Epithelial cell of esophagus (primary cell): ENCODE results near the gene ARHGAP1.

ENCODE experiments used
- DNase-seq: peaks from one replicate; pipeline ENCODE4 v3.0.0; 2010; ENCODE audit warnings: low read depth
- H3K4me3 ChIP-seq: 2 replicates; pipeline ENCODE4 v1.5.1; 2011; ENCODE audit warnings: mild to moderate bottlenecking, low read length, control low read depth
- TF ChIP-seq, protein P1 (sequence below): IDR thresholded peaks from 2 replicates; pipeline ENCODE4 v1.5.1; 2011; ENCODE audit warnings: low read depth, mild to moderate bottlenecking, low read length, control low read depth, inconsistent platforms; ENCODE audit not compliant: insufficient read depth; ENCODE audit errors: missing control alignments

The ARHGAP1 gene

DNA sequence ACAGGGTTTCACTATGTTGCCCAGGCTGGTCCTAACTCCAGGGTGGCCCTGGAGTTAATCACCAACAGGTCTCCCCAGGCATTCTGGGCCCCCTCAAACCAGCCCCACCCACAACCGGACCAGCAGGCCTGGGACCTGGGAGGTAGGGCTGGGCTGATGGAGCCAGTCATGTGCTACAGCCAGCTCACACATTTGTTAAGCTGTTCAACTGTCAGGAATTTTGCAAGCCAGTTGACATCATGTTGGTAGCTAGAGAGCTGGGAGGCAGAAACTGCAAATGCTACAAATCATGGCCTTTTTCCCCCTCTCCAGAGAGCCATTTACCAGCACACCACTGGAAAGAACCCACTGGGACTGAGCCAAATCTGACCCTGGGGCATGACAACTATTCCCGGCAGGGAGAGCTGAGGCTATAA, 6.8 kb downstream of the ARHGAP1 start:
- TF ChIP-seq, protein P1, sequence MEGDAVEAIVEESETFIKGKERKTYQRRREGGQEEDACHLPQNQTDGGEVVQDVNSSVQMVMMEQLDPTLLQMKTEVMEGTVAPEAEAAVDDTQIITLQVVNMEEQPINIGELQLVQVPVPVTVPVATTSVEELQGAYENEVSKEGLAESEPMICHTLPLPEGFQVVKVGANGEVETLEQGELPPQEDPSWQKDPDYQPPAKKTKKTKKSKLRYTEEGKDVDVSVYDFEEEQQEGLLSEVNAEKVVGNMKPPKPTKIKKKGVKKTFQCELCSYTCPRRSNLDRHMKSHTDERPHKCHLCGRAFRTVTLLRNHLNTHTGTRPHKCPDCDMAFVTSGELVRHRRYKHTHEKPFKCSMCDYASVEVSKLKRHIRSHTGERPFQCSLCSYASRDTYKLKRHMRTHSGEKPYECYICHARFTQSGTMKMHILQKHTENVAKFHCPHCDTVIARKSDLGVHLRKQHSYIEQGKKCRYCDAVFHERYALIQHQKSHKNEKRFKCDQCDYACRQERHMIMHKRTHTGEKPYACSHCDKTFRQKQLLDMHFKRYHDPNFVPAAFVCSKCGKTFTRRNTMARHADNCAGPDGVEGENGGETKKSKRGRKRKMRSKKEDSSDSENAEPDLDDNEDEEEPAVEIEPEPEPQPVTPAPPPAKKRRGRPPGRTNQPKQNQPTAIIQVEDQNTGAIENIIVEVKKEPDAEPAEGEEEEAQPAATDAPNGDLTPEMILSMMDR, result no peak
- H3K4me3 ChIP-seq, result no peak overlapping the region
- peak; percentile 93 for DNase-seq

DNA sequence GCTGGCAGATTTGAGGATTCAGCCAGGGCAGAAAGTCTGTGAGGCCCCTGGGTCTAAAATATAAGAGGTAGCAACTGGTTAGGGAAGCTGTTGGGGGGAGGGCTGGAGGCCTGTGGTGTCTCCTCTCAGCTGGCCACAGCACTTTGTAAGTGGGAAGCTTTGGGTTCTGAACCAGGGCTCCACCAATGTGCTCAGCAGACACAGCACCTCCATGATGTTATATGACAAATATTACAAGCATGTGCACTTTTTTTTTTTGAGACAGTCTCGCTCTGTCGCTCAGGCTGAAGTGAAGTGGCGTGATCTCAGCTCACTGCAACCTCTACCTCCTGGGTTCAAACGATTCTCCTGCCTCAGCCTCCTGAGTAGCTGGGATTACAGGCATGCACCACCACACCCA, 8.0 kb downstream of the ARHGAP1 start:
- no peak for DNase-seq
- no peak overlapping the region for H3K4me3 ChIP-seq
- TF ChIP-seq, protein P1, result no peak

DNA sequence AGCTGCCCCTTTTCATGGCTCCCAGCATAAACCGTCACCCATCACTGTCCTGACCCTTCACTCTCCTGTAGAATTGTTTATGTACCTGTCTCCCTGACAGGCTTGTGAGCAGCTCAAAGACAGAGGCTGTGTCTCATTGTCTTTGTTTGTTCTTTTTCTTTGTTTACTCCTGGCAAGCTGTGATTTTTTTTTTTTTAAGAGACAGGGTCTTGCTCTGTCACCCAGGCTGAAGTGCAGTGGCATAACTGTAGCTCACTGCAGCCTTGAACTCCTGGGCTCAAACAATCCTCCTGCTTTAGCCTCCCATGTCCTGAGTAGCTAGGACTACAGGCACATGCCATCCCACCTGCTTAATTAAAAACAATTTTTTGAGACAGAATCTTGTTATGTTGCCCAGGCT, 9.7 kb downstream of the ARHGAP1 start:
- DNase-seq, result no peak
- no peak overlapping the region for H3K4me3 ChIP-seq
- TF ChIP-seq, protein P1, result no peak

DNA sequence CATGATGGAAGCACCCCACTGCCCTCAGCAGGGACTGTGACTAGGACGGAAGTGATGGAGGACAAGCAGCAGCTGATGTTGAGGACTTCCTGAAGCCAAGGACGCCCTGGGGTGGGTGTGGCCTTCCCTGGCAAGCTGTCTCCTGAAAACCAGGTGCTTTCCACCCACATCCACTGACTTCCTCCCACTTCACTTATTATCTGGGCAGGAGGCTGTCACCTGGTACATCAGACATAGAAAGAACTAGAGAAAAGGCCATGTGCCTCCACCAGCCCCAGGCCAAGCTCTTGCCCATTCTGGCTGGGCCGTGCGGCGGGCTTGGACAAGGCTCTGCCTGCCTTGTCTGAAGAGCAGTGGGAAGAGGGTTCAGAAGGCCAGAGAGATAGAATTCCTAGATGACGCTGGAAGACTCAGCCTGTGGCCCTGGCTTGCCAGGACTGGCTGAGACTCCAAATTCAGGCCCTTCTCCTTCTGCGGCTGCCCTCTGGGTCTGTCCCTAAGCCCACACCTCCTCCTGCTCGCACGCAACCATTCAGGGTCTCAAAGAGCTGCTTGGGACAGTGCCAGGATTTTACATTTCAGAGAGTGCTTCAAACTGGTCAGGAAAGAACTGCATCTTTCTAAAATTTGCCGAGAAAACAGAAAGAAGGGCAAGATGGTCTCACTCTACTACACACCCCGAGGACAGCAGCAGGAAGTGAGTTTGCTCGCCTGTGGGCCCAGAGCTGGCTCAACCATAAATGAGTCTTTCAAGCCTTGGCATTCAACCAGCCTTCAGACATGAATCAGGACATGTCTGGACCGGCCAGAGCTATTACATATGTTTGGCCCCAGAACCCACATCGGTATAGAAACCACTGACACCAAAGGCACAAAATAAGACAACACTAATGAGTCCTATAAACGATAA, 13.3 kb downstream of the ARHGAP1 start:
- TF ChIP-seq, protein P1, result no peak
- peak overlapping the region; percentile 5 for H3K4me3 ChIP-seq
- peak; percentile 99 for DNase-seq

DNA sequence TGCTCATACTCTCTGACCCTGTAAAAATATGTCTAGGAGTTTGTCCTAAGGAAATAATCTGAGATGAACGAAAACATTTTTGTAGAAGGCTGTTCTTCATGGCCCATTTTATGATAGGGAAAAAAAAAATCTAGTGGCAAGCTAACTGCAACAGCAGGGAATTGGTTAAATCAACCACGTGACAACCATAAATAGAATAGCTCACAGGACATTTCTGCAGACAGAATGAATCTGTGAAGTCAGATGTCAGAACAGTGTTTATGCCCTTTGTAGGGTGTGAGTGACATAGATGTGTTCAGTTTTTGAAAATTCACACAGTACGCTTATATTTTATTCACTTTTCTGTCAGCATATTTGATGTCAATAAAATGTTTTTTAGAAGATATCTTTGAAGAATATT, 16.1 kb downstream of the ARHGAP1 start:
- no peak overlapping the region for H3K4me3 ChIP-seq
- no peak for DNase-seq
- TF ChIP-seq, protein P1, result no peak

DNA sequence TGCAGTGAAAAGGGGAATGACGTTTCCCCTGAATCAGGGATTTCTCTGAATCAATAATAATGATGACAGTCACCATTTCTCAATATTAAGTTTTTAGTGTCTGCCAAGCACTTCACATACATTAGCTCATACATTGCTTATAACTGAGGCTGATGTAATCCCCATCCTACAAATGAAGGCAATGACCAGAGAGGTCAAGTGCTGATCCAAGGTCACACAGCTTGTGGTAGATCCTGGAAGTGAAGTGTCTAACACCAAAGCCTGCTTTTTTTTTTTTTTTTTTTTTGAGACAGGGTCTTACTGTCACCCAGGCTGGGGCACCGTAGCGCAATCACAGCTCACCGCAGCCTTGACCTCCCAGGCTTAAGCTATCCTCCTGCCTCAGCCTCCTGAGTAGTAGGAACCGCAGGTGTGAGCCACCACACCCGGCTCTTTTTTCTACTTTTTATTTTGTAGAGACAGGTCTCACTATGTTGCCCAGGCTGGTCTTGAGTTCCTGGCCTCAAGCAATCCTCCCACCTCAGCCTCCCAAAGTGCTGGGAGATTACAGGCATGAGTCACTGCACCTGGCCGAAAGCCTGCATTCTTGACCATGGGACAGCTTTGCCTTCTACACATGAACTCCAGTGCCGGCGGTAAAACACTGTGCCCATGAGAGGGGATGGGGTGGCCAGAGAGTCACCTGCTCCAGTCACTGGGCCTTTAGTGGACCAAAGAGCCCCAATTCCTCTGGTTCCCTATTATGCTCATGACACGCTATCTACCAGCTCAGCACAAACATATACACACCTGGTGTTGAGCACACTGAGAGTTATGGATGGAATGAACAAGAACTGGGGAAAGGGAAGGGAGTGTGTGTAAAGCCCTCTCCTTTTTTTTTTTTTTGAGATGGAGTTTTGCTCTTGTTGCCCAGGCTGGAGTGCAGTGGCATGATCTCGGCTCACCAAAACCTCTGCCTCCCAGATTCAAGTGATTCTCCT, 17.4 kb downstream of the ARHGAP1 start:
- H3K4me3 ChIP-seq, result no peak overlapping the region
- TF ChIP-seq, protein P1, result no peak
- DNase-seq, result peak; percentile 51
